Activated naive CD4-positive, alpha-beta T cell treated with anti-CD3 and anti-CD28 coated beads, Interleukin-2, amount 50 U/mL, for 16 hours (primary cell): ENCODE measurements around the gene PDHA1.
A peak's percentile ranks its signal among the peaks of the same experiment; 100 is the strongest.

Experiments used
- DNase-seq: peaks from one replicate; pipeline ENCODE4 v3.0.0-alpha.2; 2020

The PDHA1 gene

GRCh38 chrX:19343535-19344408 is at the start of gene PDHA1:
TSS of gene PDHA1 (plus strand) at chrX:19343927. CDS start at chrX:19344038, 111 bp downstream.
- DNase-seq, result peak; percentile 93

GRCh38 chrX:19303256-19303880 is 40.4 kb upstream of the PDHA1 start:
- no peak for DNase-seq

DNA sequence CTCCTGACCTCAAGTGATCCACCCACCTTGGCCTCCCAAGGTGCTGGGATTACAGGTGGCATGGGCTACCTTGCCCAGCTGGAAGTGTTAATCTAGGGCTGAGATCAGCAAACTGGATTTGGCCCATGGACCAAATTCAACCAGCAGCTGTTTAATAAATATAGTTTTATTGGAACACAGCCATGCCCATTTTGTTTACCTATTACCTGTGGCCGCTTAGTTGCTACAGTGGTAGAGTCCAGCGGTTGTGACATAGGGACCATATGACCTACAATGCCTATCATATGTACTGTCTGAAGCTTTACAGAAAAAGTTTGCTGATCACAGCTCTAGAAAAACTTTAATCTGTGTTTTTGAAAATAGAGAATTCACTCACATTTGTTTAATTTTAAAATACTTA is 17.2 kb upstream of the PDHA1 start:
- no peak for DNase-seq

DNA sequence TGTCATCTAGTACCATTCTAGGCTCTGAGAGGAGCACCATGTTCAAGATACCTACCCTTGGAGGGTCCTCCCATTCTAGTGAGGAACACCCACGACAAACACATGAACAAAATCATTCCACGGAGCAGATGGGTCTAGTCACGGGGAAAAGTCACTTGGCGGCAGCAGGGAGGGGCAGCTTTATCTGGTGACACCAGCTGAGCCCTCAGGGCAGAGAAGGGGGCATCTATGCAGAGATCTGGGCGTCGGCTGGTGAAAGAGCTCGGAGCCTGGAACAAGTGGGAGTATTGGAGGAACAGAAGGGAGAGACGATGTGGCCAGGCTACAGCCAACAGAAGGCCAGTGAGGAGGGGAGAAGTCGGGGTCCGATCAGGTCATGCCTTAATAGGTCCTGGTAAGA is 11.9 kb upstream of the PDHA1 start:
- DNase-seq, result no peak

GRCh38 chrX:19332983-19333382 is 10.7 kb upstream of the PDHA1 start:
- DNase-seq, result no peak

DNA sequence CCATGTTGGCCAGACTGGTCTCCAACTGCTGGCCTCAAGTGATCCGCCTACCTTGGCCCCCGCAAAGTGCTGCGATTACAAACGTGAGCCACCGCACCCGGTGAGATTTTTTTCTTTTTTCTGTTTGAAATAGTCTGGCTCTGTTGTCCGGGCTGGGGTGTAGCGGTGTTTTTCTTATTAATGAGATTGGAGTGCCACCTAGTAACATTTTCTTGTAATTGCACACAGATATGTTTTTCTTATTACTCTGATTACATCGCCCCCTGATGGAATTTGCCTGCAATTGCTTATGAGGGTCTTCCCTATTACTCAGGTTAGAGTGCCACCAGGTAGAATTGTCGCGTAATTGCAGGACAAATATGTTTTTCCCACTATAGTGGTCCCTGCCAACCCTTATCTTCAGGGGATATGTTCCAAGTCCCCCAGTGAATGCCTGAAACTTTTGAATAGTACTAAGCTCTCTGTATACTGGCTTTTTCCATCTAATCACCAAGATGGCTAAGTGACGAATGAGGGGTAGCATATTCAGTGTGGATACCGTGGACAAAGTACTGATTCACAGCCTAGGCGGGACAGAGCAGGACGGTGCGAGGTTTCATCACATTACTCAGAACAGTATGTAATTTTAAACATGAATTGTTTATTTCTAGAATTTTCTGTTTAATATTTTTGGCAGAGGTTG is 8.6 kb upstream of the PDHA1 start:
- DNase-seq, result no peak

DNA sequence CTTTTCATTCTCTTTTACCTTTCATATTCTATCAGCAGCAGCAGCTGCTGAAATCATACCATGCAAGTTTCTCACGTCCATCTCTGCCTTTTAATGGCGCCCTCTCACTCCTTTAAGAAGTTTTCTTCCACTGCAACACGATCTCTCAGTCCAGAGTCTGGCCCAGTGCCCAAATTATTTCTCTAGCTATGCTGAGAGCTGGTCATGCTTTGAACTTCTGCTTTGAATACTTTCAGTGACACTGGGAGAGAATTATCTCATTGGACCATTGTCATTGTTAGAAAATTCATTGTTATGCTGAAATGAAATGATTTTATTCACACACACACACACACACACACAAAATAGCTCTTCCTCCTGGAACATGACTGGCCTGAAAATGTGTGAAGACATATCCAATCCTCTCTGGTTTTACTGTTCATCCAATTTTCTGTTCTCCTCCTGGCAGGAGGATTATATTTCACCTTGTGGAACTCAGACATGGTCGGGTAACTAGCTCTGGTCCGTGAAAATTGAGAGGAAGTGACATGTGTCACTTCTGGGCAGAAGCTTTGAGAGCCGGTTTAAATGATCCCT is 1.3 kb upstream of the PDHA1 start:
- no peak for DNase-seq

DNA sequence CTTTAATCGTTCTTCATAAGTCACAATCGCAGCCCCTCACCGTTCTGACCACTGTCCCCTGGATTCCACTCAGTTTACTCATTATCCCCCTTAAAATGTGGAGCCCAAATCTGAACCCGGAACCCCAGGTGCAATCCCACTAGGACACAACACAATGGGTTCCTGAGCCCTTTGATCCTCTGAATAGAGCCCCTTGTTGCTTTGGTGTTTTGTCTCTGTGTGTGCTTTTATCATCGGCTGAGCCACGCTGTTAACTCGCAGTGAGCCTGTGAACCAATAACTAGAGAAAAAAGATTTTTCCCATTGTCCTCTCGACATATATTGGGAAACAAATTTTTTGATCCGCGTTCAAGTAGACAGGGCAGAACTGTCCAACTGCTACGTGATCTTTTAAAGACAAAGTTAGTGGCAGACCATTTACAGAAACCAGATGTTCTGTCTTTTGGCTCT is 617 bp upstream of the PDHA1 start:
- no peak for DNase-seq

DNA sequence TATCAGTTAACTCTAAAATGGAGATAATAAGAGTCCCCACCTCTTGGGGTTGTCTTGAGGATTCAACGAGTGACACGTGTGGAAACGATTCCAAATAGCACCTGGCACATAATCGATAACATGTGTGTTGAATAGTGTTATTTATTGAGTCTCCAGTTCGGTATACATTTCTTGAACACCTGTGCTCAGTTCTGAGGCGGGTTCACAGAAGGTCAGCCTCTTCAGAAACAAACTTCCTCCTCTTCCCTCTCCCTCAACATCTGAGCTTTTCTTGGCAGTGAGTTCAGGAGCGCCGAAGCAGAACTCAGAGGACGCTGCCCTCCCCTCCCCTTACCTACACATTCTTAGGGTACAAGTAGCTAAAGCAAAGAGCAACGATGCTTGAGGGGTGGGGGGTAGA is 934 bp downstream of the PDHA1 start:
- DNase-seq, result no peak

- no peak for DNase-seq
Measured at GRCh38 chrX:19347916-19348315, 4.2 kb downstream of the PDHA1 start.

- DNase-seq, result no peak
Measured at GRCh38 chrX:19349264-19349663, 5.5 kb downstream of the PDHA1 start.

DNA sequence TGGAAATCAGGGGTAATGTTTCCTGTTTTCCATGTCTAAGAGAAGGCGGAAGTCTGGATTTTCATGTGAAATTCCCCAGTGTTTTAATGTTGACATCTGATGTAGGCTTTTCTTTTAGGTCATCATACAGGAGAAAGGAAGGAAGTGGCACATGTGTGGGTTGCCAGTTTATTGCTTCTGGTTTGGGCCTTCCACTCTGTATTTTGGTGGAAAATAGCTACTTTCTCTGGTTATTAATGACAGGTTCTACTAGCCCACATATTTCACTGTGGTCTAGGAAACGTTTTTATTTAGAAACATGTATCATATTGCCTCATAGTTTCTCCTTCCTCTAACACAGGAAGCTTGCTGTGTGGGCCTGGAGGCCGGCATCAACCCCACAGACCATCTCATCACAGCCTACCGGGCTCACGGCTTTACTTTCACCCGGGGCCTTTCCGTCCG is 7.2 kb downstream of the PDHA1 start:
- no peak for DNase-seq

DNA sequence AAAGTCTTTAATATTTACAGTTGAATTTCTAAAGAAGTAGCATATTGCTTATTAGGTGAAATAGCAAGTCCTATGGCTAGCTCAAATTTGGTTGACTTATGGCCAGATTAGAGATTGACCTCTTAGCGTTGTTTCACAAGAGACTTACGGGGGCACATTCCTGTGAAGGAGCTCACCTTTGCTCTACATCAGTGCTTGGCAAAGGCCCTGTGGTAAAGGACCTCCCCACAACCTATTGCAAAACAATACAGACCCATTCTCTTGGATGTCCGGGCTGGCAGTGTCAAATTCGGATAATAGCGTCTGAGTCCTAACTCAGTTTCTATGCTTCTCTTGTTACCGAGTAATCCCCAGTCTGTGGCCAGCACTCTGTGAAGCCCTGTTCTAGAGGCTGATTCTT is 10.9 kb downstream of the PDHA1 start:
- no peak for DNase-seq

GRCh38 chrX:19358521-19358920 is 14.8 kb downstream of the PDHA1 start:
- no peak for DNase-seq

- DNase-seq, result no peak
Measured at GRCh38 chrX:19360903-19361302, 17.2 kb downstream of the PDHA1 start.

GRCh38 chrX:19361701-19362100 is 18.0 kb downstream of the PDHA1 start:
- DNase-seq, result no peak

GRCh38 chrX:19368576-19368975 is 24.8 kb downstream of the PDHA1 start:
- no peak for DNase-seq

DNA sequence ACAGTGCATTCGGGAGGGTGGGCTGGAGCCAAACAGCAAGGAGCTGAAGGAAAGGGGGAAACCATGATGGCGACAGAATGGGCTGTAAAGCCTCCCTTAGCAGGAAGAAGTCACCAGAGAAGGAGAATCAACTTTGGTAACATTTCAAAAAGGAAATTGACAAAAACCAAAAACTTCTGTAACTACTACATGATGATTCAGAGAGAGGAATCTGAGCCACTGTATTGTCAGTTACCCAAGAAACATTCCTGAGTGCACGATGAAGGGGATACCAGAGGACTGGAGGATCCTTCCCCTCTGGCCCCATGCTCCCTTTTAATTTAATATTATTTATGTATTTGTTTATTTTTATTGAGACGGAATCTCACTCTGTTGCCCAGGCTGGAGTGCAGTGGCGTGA is 26.3 kb downstream of the PDHA1 start:
- DNase-seq, result no peak

DNA sequence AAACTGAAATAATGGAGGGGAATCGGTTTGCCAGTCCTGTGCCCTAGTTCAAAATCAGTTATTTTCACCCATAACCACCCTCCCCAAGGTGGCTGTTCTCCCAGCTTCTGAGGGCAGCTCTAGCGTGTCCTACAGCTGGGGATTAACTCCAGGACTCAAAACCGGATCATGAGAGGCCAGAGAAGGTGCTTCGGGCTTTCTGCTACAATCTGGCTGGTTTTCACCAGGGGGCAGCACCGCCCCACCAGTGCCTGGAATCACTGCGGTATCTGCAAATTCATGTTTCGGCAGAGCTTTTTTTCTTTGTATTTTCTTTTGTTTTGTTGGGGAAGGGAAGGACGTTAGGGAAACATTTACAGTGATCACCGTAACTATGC is 28.4 kb downstream of the PDHA1 start:
- peak; percentile 68 for DNase-seq

DNA sequence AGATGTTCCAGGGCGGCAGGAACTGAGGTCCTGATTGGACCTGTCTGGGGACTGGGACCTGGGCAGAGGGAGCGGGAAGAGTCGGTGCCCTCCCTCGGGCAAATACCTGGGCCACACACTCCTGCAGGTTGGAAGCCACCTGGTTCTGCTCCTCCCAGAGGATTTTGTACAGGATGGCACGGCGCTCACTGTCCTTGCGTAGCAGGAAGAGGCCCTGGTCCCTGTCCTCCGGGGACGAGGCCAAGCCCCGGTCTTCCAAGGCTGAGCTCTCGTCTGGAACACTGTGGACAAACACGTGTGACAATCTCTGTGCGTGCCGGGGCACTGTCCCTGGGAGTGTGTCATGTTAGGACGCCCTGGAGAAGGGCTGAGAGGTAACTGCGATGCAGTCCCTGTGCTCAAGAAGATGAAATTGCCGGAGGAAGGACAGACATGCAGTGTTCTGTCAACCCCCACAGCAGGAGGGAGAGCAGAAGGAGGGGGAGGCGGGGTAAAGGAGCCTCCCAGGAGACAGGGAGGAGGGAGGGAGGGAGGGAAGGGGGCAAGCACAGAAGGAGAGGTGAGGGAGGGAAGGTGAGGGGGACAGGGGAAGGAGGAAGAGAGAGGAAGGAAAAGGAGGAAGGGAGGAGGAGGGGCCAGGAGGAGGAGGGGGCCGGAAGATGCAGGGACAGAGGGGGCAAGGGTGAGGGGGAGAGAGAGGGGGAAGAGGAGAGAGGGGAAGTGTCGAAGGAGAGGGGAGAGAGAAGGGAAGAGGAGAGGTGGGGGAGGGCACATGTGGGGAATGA is 29.0 kb downstream of the PDHA1 start:
- DNase-seq, result peak; percentile 10

- no peak for DNase-seq
Measured at GRCh38 chrX:19373351-19373891, 29.7 kb downstream of the PDHA1 start.

- no peak for DNase-seq
Measured at GRCh38 chrX:19375546-19375945, 31.8 kb downstream of the PDHA1 start.
